ACC112 (cell line): Measurements from ENCODE around the gene WFIKKN2.
A peak's percentile ranks its signal among the peaks of the same experiment; 100 is the strongest.

Experiments
- H2AFZ ChIP-seq: fragments of 200-600 bp; sonication (generic); one replicate; pipeline ENCODE4 v1.6.0; 2017; ENCODE audit warnings: antibody characterized with exemption, low read length; ENCODE audit not compliant: unreplicated experiment
- H3K27ac ChIP-seq: fragments of 200-600 bp; sonication (generic); 2 replicates; pipeline ENCODE4 v1.5.1; 2014; ENCODE audit warnings: low read depth, mild to moderate bottlenecking, antibody characterized with exemption, low read length, moderate library complexity
- H3K27me3 ChIP-seq: fragments of 200-600 bp; sonication (generic); 2 replicates; pipeline ENCODE4 v1.6.1; 2014; ENCODE audit warnings: mild to moderate bottlenecking, antibody characterized with exemption, low read length, moderate library complexity, mixed read lengths; ENCODE audit not compliant: insufficient read depth
- H3K36me3 ChIP-seq: fragments of 200-600 bp; sonication (generic); 2 replicates; pipeline ENCODE4 v1.6.1; 2016; ENCODE audit warnings: mild to moderate bottlenecking, antibody characterized with exemption, low read length, moderate library complexity, mixed read lengths; ENCODE audit not compliant: insufficient read depth
- H3K4me1 ChIP-seq: fragments of 200-600 bp; sonication (generic); one replicate; pipeline ENCODE4 v1.6.1; 2016; ENCODE audit warnings: low read length, mixed read lengths; ENCODE audit not compliant: insufficient read depth, unreplicated experiment, control insufficient read depth
- H3K4me3 ChIP-seq: fragments of 200-600 bp; sonication (generic); 2 replicates; pipeline ENCODE4 v1.5.1; 2014; ENCODE audit warnings: mild to moderate bottlenecking, low read depth, low read length
- H3K79me2 ChIP-seq: fragments of 200-600 bp; sonication (generic); one replicate; pipeline ENCODE4 v1.6.0; 2016; ENCODE audit warnings: low read length; ENCODE audit not compliant: control insufficient read depth, unreplicated experiment, insufficient read depth

WFIKKN2 gene

GRCh38 chr17:50844117-50844700 is 8.8 kb downstream of the WFIKKN2 start:
- no peak overlapping the region for H2AFZ ChIP-seq
- H3K4me1 ChIP-seq, result peaks cover 6% of the 10 kb centered on the region
- H3K4me3 ChIP-seq, result no peak overlapping the region
- H3K27me3 ChIP-seq, result no peaks in the 10 kb centered on the region
- no peaks in the 10 kb centered on the region for H3K36me3 ChIP-seq
- no peaks in the 10 kb centered on the region for H3K79me2 ChIP-seq
- no peak overlapping the region for H3K27ac ChIP-seq

GRCh38 chr17:50845240-50846147 is 10.1 kb downstream of the WFIKKN2 start:
- H3K4me3 ChIP-seq, result no peak overlapping the region
- no peaks in the 10 kb centered on the region for H3K36me3 ChIP-seq
- no peaks in the 10 kb centered on the region for H3K27me3 ChIP-seq
- H3K79me2 ChIP-seq, result no peaks in the 10 kb centered on the region
- H3K4me1 ChIP-seq, result peaks cover 6% of the 10 kb centered on the region
- no peak overlapping the region for H2AFZ ChIP-seq
- no peak overlapping the region for H3K27ac ChIP-seq

GRCh38 chr17:50847566-50847965 is 12.2 kb downstream of the WFIKKN2 start:
- Histone ChIP-seq H3K4me3 (no peak overlapping the region), H3K36me3 (no peaks in the 10 kb centered on the region), H3K27me3 (no peaks in the 10 kb centered on the region), H3K4me1 (peaks cover 17% of the 10 kb centered on the region), H3K27ac (no peak overlapping the region), H2AFZ (no peak overlapping the region), H3K79me2 (no peaks in the 10 kb centered on the region)

GRCh38 chr17:50848039-50848438 is 12.7 kb downstream of the WFIKKN2 start:
- Histone ChIP-seq H3K4me1 (peaks cover 21% of the 10 kb centered on the region), H3K27me3 (no peaks in the 10 kb centered on the region), H3K36me3 (no peaks in the 10 kb centered on the region), H3K4me3 (no peak overlapping the region), H3K79me2 (no peaks in the 10 kb centered on the region), H3K27ac (no peak overlapping the region), H2AFZ (no peak overlapping the region)

- H3K4me1 ChIP-seq, result peaks cover 21% of the 10 kb centered on the region
- no peak overlapping the region for H3K4me3 ChIP-seq
- H2AFZ ChIP-seq, result no peak overlapping the region
- H3K36me3 ChIP-seq, result no peaks in the 10 kb centered on the region
- H3K27me3 ChIP-seq, result no peaks in the 10 kb centered on the region
- H3K79me2 ChIP-seq, result no peaks in the 10 kb centered on the region
- no peak overlapping the region for H3K27ac ChIP-seq
These were observed 13.3 kb downstream of the WFIKKN2 start for GRCh38 chr17:50848711-50849110.

- Histone ChIP-seq H3K27ac (no peak overlapping the region), H3K4me1 (peaks cover 14% of the 10 kb centered on the region), H3K36me3 (no peaks in the 10 kb centered on the region), H3K4me3 (no peak overlapping the region), H3K79me2 (no peaks in the 10 kb centered on the region), H2AFZ (no peak overlapping the region), H3K27me3 (no peaks in the 10 kb centered on the region)
These were observed 15.3 kb downstream of the WFIKKN2 start for GRCh38 chr17:50850640-50851039.

GRCh38 chr17:50853015-50853615 is 17.7 kb downstream of the WFIKKN2 start:
- Histone ChIP-seq H3K79me2 (no peaks in the 10 kb centered on the region), H3K4me1 (peaks cover 14% of the 10 kb centered on the region), H3K27ac (no peak overlapping the region), H3K4me3 (no peak overlapping the region), H3K36me3 (no peaks in the 10 kb centered on the region), H3K27me3 (no peaks in the 10 kb centered on the region), H2AFZ (peak overlapping the region; percentile 100)

GRCh38 chr17:50853781-50854180 is 18.4 kb downstream of the WFIKKN2 start:
- Histone ChIP-seq H3K4me3 (no peak overlapping the region), H2AFZ (no peak overlapping the region), H3K4me1 (peaks cover 14% of the 10 kb centered on the region), H3K36me3 (no peaks in the 10 kb centered on the region), H3K79me2 (no peaks in the 10 kb centered on the region), H3K27me3 (no peaks in the 10 kb centered on the region), H3K27ac (no peak overlapping the region)

- no peaks in the 10 kb centered on the region; the same call in 1 of the 2 replicates for H3K36me3 ChIP-seq
- no peak overlapping the region for H2AFZ ChIP-seq
- no peak overlapping the region for H3K27ac ChIP-seq
- H3K79me2 ChIP-seq, result no peaks in the 10 kb centered on the region
- no peaks in the 10 kb centered on the region for H3K27me3 ChIP-seq
- peaks cover 14% of the 10 kb centered on the region for H3K4me1 ChIP-seq
- no peak overlapping the region for H3K4me3 ChIP-seq
These were observed 20.4 kb downstream of the WFIKKN2 start for GRCh38 chr17:50855708-50856330.

- Histone ChIP-seq H3K4me1 (peaks cover 14% of the 10 kb centered on the region), H3K27me3 (no peaks in the 10 kb centered on the region), H3K27ac (no peak overlapping the region), H3K4me3 (no peak overlapping the region), H3K36me3 (peaks cover 2% of the 10 kb centered on the region; the same call in 1 of the 2 replicates), H2AFZ (no peak overlapping the region), H3K79me2 (no peaks in the 10 kb centered on the region)
These were observed 21.0 kb downstream of the WFIKKN2 start for GRCh38 chr17:50856431-50856830.
